ENCODE measurements around the gene PNP.

The PNP gene

DNA sequence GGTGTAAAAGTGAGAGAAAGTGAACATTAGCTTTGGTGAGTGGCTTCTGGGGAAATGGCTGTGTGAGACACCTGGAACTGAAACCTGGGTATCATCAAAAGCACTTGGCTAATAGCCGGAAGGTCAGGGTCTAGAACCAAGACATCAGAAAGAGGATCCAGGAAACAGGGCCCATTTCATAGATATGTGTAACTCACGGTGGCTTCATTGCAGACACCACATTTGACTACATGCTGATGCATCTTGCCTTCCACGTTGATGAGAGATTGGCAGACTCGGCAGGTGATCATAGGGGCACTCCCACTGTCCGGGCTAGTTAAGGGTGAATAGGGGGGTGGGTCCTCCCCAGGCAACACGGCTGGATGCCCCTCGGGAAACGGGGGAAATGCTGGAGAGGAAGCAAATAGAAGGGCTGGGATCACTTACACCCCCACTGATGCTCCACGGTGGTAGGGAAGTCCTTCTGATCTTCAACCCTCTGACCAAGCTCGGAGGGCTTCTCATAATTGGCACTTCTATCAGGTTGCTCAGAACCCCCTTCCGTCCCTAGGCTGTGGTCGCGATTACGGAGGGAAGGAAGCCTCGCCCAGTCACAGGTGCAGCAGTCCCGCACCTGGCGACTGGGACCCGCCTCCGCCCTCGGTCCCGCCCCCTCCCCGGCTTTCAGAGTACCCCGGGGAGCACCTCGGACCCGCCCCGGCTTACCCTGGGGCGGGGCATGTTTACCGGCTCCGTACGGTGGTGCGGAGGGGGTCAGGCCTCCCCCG is 8.6 kb upstream of the PNP start:
- TF ChIP-seq, protein P1, sequence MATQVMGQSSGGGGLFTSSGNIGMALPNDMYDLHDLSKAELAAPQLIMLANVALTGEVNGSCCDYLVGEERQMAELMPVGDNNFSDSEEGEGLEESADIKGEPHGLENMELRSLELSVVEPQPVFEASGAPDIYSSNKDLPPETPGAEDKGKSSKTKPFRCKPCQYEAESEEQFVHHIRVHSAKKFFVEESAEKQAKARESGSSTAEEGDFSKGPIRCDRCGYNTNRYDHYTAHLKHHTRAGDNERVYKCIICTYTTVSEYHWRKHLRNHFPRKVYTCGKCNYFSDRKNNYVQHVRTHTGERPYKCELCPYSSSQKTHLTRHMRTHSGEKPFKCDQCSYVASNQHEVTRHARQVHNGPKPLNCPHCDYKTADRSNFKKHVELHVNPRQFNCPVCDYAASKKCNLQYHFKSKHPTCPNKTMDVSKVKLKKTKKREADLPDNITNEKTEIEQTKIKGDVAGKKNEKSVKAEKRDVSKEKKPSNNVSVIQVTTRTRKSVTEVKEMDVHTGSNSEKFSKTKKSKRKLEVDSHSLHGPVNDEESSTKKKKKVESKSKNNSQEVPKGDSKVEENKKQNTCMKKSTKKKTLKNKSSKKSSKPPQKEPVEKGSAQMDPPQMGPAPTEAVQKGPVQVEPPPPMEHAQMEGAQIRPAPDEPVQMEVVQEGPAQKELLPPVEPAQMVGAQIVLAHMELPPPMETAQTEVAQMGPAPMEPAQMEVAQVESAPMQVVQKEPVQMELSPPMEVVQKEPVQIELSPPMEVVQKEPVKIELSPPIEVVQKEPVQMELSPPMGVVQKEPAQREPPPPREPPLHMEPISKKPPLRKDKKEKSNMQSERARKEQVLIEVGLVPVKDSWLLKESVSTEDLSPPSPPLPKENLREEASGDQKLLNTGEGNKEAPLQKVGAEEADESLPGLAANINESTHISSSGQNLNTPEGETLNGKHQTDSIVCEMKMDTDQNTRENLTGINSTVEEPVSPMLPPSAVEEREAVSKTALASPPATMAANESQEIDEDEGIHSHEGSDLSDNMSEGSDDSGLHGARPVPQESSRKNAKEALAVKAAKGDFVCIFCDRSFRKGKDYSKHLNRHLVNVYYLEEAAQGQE (IDR thresholded peaks at IDR 0.05; ENCODE audit: low read depth): no peak
- TF ChIP-seq ZBTB7A (IDR thresholded peaks at IDR 0.05; ENCODE audit: low read depth) (no peak), CEBPB (IDR thresholded peaks at IDR 0.05) (no peak), YY1 (IDR thresholded peaks at IDR 0.05; ENCODE audit: low read depth) (no peak), FOXM1 (IDR thresholded peaks at IDR 0.05; ENCODE audit: borderline replicate concordance, low read depth) (no peak), CREB1 (IDR thresholded peaks at IDR 0.05; ENCODE audit: low read depth) (no peak), TCF12 (IDR thresholded peaks at IDR 0.05; ENCODE audit: low read depth) (no peak), EP300 (IDR thresholded peaks at IDR 0.05; ENCODE audit: borderline replicate concordance) (no peak), EGR1 (IDR thresholded peaks at IDR 0.05) (no peak), NFIC (IDR thresholded peaks at IDR 0.05) (no peak), RAD21 (IDR thresholded peaks at IDR 0.05; ENCODE audit: low read depth) (no peak), TAF1 (IDR thresholded peaks at IDR 0.05; ENCODE audit: low read depth) (no peak), TEAD4 (IDR thresholded peaks at IDR 0.05) (no peak)
- TF ChIP-seq, protein P2, sequence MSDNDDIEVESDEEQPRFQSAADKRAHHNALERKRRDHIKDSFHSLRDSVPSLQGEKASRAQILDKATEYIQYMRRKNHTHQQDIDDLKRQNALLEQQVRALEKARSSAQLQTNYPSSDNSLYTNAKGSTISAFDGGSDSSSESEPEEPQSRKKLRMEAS (IDR thresholded peaks at IDR 0.05): no peak
- TF ChIP-seq, protein P3, sequence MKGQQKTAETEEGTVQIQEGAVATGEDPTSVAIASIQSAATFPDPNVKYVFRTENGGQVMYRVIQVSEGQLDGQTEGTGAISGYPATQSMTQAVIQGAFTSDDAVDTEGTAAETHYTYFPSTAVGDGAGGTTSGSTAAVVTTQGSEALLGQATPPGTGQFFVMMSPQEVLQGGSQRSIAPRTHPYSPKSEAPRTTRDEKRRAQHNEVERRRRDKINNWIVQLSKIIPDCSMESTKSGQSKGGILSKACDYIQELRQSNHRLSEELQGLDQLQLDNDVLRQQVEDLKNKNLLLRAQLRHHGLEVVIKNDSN (IDR thresholded peaks at IDR 0.05): no peak

DNA sequence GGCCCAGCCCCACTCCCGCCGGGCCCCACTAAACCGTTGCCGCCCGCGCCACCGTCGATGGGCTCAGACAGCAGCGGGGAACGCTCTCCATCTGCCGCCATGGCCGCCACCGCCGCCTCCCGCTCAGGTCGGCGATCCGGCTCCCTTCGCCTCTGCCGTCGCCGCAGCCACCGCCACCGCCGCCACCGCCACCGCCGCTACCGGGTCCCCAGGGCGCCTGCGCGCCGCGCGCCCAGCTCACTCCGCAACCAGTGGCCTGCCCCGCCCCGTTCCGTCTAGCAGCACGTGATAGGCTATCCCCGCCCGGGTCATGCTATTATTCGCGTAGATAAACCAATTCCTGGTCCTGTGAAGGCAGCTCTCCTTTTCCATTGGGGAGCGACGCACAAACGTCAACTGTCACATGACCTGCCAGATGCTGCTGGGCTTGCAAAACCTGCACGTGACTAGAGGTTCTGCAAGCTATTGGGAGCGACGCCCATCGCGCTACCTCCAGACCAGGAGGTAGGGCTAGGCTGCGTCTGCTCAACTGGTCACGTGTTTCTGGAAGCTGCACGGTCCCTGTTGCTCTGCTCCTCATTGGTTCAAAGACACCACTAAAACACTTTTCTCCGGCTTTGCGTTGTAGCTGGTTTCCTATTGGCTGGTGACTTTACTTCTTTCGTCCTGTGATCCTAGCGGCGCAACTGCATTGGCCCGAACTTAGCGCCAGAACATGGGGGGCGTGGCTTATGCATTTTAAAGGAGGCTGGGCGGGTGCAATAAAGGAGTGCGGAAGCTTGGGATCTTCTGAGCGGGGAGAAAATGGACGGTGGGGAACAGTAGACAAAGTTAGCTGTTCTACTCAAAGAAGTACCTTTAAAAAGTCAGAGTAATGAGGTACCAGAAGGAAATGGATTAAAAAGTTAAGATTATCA is 7.7 kb upstream of the PNP start, which contains the start of gene PIP4P1:
Gene PIP4P1, minus strand, starts transcription at position 210 of the 917 bp plus-strand sequence. Its CDS starts 109 bp downstream, at position 101.
- TF ChIP-seq RAD21 (IDR thresholded peaks at IDR 0.05; ENCODE audit: low read depth) (no peak), CEBPB (IDR thresholded peaks at IDR 0.05) (peak; percentile 86), FOXM1 (IDR thresholded peaks at IDR 0.05; ENCODE audit: borderline replicate concordance, low read depth) (peak; percentile 85), YY1 (IDR thresholded peaks at IDR 0.05; ENCODE audit: low read depth) (peak; percentile 50), TAF1 (IDR thresholded peaks at IDR 0.05; ENCODE audit: low read depth) (peak; percentile 22; the same call in 1 of the 2 replicates), NFIC (IDR thresholded peaks at IDR 0.05) (no peak), EGR1 (IDR thresholded peaks at IDR 0.05) (no peak), CREB1 (IDR thresholded peaks at IDR 0.05; ENCODE audit: low read depth) (peak; percentile 56), TEAD4 (IDR thresholded peaks at IDR 0.05) (no peak), ZBTB7A (IDR thresholded peaks at IDR 0.05; ENCODE audit: low read depth) (no peak), TCF12 (IDR thresholded peaks at IDR 0.05; ENCODE audit: low read depth) (peak; percentile 49; the same call in 1 of the 2 replicates), EP300 (IDR thresholded peaks at IDR 0.05; ENCODE audit: borderline replicate concordance) (peak; percentile 16; the same call in 1 of the 2 replicates)
- TF ChIP-seq, protein P2 (IDR thresholded peaks at IDR 0.05): peak; percentile 97
- TF ChIP-seq, protein P1 (IDR thresholded peaks at IDR 0.05; ENCODE audit: low read depth): no peak
- TF ChIP-seq, protein P3 (IDR thresholded peaks at IDR 0.05): peak; percentile 99

DNA sequence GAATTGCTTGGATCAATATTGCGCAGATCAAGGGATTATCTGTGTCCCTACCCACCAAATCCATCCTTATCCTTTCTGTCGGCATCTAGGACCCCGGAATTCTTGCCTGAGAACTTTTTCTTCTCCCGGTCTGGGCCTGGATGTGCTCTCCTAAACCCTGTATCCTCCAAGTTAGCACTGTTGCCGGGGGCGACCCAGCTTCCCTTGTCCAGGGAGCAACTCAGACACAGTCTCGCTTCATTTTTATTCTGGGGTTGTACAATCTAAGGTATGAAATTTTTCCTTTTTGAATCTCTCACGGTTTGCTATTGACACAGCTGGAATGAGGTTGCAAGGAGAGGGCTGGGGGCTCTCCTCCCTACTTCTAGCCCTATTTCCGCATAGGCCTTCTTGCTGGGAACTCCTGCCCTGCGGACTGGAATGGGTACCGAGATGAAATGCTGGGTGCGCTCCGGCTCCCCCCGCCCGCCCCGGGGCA is 403 bp upstream of the PNP start:
- TF ChIP-seq, protein P3 (IDR thresholded peaks at IDR 0.05): no peak

DNA sequence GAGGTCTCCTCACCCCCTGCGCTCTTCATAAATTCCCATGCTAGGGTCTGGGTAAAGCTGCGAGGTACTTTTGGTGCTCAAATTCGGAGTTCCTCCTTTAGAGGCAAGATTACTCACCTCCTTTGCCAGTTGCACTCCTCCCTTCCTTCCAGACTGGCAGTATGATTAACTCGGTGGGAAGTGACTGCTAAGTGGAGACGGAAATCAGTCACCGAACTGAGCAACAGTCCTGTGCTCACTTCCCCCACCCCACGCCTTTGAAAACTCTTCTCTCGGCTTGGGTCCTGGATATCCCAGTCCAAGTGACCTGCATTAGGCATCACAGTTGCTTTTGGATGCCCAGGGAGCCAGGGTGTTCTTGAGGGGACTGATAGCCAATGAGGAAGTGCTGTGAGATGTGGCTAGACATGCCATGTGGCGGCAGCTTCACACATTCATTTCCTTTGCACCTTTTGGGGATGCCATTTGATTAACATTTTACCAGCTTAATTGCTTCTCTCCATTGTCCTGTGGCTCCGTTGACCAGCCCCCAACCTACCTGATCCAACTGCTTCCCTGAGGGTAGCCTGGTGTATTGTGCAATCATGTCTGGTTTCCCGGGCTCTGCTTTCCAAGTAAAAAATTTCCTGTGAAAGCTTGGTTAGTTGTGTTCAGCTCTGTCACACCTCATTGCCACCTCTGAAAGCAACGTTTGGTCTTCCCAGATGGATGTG is 840 bp downstream of the PNP start:
- TF ChIP-seq CEBPB (IDR thresholded peaks at IDR 0.05) (peak; percentile 99), EP300 (IDR thresholded peaks at IDR 0.05; ENCODE audit: borderline replicate concordance) (no peak), TCF12 (IDR thresholded peaks at IDR 0.05; ENCODE audit: low read depth) (no peak)
- TF ChIP-seq, protein P2 (IDR thresholded peaks at IDR 0.05): peak; percentile 80
- TF ChIP-seq, protein P1 (IDR thresholded peaks at IDR 0.05; ENCODE audit: low read depth): no peak
